GM21526 (cell line): ENCODE measurements around the gene POLR2C.

Source experiments
- ATAC-seq: cut with Tn5 transposase; IDR thresholded peaks from one replicate; pipeline ENCODE4 v1.9.1; 2021; ENCODE audit warnings: moderate library complexity; ENCODE audit not compliant: unreplicated experiment, low FRiP score

POLR2C gene

DNA sequence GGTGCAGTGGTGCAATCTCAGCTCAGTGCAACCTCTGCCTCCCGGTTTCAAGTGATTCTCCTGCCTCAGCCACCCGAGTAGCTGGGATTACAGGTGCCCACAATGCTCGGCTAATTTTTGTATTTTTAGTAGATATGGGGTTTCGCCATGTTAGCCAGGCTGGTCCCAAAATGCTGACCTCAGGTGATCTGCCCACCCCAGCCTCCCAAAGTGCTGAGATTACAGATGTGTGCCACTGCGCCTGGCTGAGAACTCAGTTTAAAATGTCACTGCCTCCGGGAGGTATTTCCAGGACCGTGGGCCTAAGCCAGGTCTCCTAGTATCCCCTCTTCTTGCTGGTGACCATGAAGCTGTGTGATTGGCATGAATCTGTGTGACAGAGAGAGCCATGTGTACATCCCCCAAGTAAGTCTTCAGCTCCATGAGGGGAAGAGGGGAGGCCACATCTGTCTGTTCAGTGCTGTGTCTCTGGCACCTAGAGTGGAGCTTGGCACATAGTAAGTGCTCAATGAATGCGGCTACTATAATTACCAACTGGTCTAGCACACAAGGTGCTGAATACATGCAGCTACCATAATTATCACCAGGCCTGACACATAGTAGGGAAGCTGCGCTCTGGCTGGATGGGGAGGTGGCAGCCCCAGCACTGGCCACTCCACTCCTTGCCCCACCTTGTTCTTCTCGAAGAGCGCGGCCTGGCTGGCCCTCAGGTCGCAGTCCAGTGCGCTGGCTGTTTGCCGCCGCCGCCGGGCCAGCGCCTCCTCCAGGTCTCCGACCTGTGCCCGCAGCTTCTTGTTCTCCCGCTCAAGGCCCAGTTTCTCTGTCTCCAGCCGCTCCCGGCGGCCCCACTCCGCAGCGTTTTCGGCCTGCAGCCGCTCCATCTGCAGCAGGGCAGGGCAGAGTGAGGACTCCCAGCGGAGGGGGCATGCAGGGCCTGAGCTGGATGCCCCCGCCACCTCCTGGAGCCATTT is 55.2 kb downstream of the POLR2C start:
- no peak for ATAC-seq

DNA sequence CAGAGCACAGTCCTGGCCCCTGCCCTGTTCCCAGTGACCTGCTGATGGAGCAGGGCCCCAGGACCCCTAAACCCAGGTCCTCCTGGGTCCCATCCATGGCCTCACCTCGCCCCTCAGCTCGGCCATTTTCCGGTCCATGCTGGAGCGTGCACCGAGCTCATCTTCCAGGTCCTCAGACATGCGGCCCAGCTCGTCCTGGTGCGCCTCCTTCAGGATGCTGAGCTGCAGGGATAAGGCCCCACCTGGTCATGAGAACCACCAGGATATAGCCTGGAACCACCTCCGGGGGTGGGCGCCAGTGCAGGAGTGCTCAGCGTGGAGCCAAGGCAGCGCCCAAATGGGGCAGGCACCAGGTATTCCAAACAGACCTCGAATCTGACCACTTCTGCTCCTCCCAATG is 56.0 kb downstream of the POLR2C start:
- no peak for ATAC-seq

DNA sequence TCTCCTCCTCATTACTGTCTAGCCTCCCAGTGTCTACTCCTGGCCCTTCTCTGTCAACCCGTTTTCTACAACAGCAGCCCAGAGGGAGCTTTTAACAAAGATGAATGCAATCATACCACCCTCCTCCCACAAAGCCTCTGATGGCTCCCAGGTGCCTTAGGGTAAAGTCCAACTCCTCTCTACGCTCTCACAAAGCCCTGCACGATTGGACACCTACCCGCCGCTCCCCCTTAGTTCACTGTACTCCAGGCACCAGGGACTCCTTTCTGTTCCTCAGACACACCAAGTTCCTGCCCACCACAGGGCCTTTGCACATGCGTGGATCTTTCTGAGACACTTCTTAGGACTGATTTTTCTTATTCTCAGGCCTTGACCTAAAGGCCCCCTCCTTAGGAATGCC is 56.4 kb downstream of the POLR2C start:
- ATAC-seq, result no peak

DNA sequence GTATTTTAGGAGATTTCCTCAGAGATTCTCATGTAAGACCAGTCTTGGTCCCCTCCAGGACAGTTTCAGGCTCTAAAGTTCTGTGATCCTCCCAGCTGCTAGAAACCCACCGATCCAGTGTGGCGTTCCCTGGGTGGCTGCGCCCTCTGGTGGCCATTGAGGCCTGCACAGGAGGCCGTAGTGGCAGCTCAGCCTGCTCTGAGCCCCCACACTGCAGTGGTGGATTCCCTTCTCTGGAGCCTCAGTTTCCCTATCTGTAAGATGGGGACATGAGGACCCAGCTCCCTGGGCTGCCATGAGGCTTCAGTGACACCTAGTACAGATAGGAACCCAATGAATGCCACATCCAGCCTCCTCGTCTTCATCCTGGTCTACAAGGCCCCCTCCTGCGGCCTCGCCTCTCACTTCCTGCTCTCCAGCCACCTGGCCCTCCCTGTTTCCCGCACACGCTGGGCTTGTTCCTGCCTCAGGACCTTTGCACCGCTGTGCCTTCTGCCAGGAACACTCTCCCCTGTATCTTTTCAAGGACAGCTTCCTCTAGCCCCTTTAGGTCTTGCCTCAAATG is 57.4 kb downstream of the POLR2C start:
- no peak for ATAC-seq
